Astrocyte (in vitro differentiated cells and primary cell): Measurements from ENCODE around the gene CBFA2T2. TPM values are rescaled to one million over a fixed set of nuclear protein-coding genes. Genes with fewer than 3 reads are reported as not detected.
A peak's percentile ranks its signal among the peaks of the same experiment; 100 is the strongest.

Experiments used
- DNase-seq: peaks from one replicate; pipeline ENCODE4 v3.0.0-alpha.2; 2010; ENCODE audit warnings: low read depth
- FAIRE-seq: peaks from 2 replicates; lab custom pipeline; 2011; peaks lifted over from hg19 to GRCh38; lab: Jason Lieb, UNC
- H2AFZ ChIP-seq: 2 replicates; pipeline ENCODE4 v1.6.0; 2012; ENCODE audit warnings: low read depth, low read length, inconsistent platforms
- H3K27ac ChIP-seq: 2 replicates; pipeline ENCODE4 v1.5.1; 2011; ENCODE audit warnings: low read depth, low read length, inconsistent platforms
- H3K27me3 ChIP-seq: 2 replicates; pipeline ENCODE4 v1.6.0; 2011; ENCODE audit warnings: low read length, inconsistent platforms; ENCODE audit not compliant: insufficient read depth
- H3K36me3 ChIP-seq: 2 replicates; pipeline ENCODE4 v1.5.1; 2011; ENCODE audit warnings: low read length, inconsistent platforms; ENCODE audit not compliant: insufficient read depth
- H3K4me1 ChIP-seq: 2 replicates; pipeline ENCODE4 v1.5.1; 2011; ENCODE audit warnings: low read length, inconsistent platforms; ENCODE audit not compliant: insufficient read depth
- H3K4me2 ChIP-seq: 2 replicates; pipeline ENCODE4 v1.6.0; 2012; ENCODE audit warnings: low read length, inconsistent platforms
- H3K4me3 ChIP-seq: 2 replicates; pipeline ENCODE4 v1.5.1; 2011; ENCODE audit warnings: low read depth, mild to moderate bottlenecking, low read length, inconsistent platforms; ENCODE audit not compliant: insufficient read depth
- H3K79me2 ChIP-seq: 2 replicates; pipeline ENCODE4 v1.6.0; 2012; ENCODE audit warnings: mild to moderate bottlenecking, low read length, inconsistent platforms; ENCODE audit not compliant: insufficient read depth
- H3K9ac ChIP-seq: 2 replicates; pipeline ENCODE4 v1.6.0; 2012; ENCODE audit warnings: mild to moderate bottlenecking, low read length, inconsistent platforms
- H3K9me3 ChIP-seq: 2 replicates; pipeline ENCODE4 v1.5.1; 2012; ENCODE audit warnings: low read depth, mild to moderate bottlenecking, low read length, inconsistent platforms; ENCODE audit not compliant: insufficient read depth
- H4K20me1 ChIP-seq: 2 replicates; pipeline ENCODE4 v1.6.0; 2012; ENCODE audit warnings: low read length, inconsistent platforms; ENCODE audit not compliant: insufficient read depth
- H3K27ac Mint-ChIP-seq: one replicate; pipeline ENCODE4 v1.8.0; 2021; ENCODE audit warnings: mild to moderate bottlenecking, mixed read lengths; ENCODE audit not compliant: unreplicated experiment
- H3K27me3 Mint-ChIP-seq: one replicate; pipeline ENCODE4 v1.8.0; 2021; ENCODE audit warnings: low read depth, mixed read lengths; ENCODE audit not compliant: unreplicated experiment
- H3K36me3 Mint-ChIP-seq: one replicate; pipeline ENCODE4 v1.8.0; 2021; ENCODE audit warnings: low read depth, mixed read lengths; ENCODE audit not compliant: unreplicated experiment
- H3K4me1 Mint-ChIP-seq: one replicate; pipeline ENCODE4 v1.8.0; 2021; ENCODE audit warnings: low read depth, mixed read lengths; ENCODE audit not compliant: unreplicated experiment
- H3K4me3 Mint-ChIP-seq: one replicate; pipeline ENCODE4 v1.8.0; 2021; ENCODE audit warnings: mild to moderate bottlenecking, moderate library complexity, mixed read lengths; ENCODE audit not compliant: unreplicated experiment
- H3K9me3 Mint-ChIP-seq: one replicate; pipeline ENCODE4 v1.8.0; 2021; ENCODE audit warnings: mild to moderate bottlenecking, mixed read lengths; ENCODE audit not compliant: unreplicated experiment
- CTCF ChIP-seq: IDR thresholded peaks from 2 replicates; pipeline ENCODE4 v1.5.1; 2011; ENCODE audit warnings: low read depth, mild to moderate bottlenecking, inconsistent platforms, low read length, moderate library complexity; ENCODE audit not compliant: insufficient read depth
- EZH2 ChIP-seq: IDR thresholded peaks from 2 replicates; pipeline ENCODE4 v1.6.1; 2012; ENCODE audit warnings: mild to moderate bottlenecking, low read length, inconsistent platforms; ENCODE audit not compliant: insufficient read depth
- total RNA-seq: library from RNA; stranded (reverse); gene quantifications from 2 replicates; pipeline ENCODE4 v1.2.1, GENCODE V29; 2021

The CBFA2T2 gene
- total RNA-seq, 1 donor from 2014 or later, result 14.6 TPM

DNA sequence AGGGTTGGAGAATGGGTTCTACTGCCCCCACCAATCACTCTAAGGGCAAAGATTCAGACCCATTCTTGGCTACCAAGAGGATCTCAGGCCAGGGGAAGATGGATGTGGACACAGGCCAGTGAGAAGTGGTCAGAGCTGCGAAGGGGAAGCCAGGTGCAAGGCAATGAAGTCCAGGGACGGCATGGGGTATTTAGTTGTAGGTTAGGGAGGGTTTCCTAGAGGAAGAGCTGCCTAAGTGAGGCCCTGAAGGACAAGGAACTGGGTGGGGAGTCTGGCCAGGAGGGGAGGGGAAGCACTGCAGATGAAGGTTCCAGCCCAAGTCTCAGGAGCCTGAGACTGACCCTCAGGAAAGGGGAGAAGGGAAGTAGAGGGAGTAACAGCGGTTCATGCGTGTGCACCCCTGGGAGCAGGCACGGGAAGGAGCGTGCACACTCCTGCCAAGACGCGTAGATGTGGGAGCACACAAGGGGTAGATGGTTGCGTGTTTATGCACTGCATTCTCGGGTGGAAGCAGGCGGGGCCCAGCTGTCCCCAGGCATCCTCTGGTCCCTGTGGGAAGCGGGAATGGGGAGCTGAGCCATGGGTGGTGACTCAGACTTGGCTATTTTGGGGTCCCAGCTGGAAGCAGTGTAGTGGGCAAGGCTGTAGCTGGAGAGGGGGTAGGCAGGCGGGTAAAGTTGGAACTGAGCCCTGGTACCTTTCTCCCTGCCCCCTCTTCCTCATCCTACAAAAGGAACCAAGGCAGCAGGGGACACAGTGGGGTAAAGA lies 180.2 kb downstream of the CBFA2T2 start:
- Mint-ChIP-seq H3K27ac (no peak overlapping the region), H3K27me3 (peaks cover 2% of the 10 kb centered on the region), H3K4me3 (peak overlapping the region; percentile 46), H3K4me1 (peaks cover 16% of the 10 kb centered on the region), H3K9me3 (no peaks in the 10 kb centered on the region), H3K36me3 (peaks cover 23% of the 10 kb centered on the region)
- no peak overlapping the region for H3K4me3 ChIP-seq
- no peak for DNase-seq
- H3K4me1 ChIP-seq, result peaks cover 53% of the 10 kb centered on the region
- no peaks in the 10 kb centered on the region for H3K27me3 ChIP-seq
- peaks cover 50% of the 10 kb centered on the region for H4K20me1 ChIP-seq
- no peaks in the 10 kb centered on the region for H3K9me3 ChIP-seq
- H3K27ac ChIP-seq, result no peak overlapping the region
- H3K79me2 ChIP-seq, result peaks cover 2% of the 10 kb centered on the region
- no peak overlapping the region for H3K9ac ChIP-seq
- no peak overlapping the region for H2AFZ ChIP-seq
- FAIRE-seq, result no peak
- no peaks in the 10 kb centered on the region for H3K36me3 ChIP-seq
- TF ChIP-seq EZH2 (no peak), CTCF (no peak)
- no peak overlapping the region for H3K4me2 ChIP-seq

DNA sequence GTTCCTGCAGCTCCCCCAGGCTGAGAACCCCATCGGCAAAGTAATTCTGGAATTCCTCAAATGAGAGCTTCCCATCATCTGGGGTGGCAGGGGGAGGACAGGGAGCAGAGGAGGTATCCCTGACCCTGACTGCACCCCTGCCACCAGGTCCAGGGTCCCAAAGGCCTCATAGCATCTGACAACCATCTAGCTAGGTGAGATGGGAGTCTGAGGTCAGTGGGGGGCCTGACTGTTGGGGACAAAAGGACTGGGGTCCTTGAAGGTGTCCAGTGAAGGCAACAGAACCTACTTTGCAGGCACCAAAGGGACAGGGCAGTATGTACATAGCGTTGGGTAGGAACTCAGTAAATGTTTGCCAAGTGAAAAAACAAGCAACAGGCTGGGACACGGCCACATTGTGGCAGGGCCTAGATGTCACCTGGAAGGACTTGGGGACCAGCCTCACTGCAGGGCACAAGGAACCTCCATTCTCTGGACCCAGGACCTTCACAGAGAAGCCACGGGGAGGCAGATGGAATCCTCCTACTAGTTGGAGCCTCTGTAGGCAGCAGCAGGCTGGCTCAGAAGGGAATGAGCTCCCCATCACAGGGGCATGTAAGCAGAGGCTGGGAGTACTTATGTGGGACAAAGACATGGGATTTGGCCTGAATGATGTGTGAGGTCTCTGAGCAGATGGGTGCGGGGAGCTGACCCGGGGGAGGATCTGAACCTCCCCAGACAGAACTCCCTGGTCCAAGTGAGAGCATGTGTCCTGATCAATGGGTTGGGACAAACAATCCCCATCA lies 181.0 kb downstream of the CBFA2T2 start:
- FAIRE-seq (no peak), DNase-seq (no peak)
- Mint-ChIP-seq H3K9me3 (no peaks in the 10 kb centered on the region), H3K4me3 (no peak overlapping the region), H3K27me3 (peaks cover 2% of the 10 kb centered on the region), H3K36me3 (peaks cover 23% of the 10 kb centered on the region), H3K4me1 (peaks cover 15% of the 10 kb centered on the region), H3K27ac (no peak overlapping the region)
- TF ChIP-seq CTCF (no peak), EZH2 (no peak)
- H4K20me1 ChIP-seq, result peaks cover 50% of the 10 kb centered on the region
- H3K4me2 ChIP-seq, result no peak overlapping the region
- no peak overlapping the region for H3K9ac ChIP-seq
- peaks cover 2% of the 10 kb centered on the region for H3K79me2 ChIP-seq
- H3K27ac ChIP-seq, result no peak overlapping the region
- no peaks in the 10 kb centered on the region for H3K27me3 ChIP-seq
- no peaks in the 10 kb centered on the region for H3K9me3 ChIP-seq
- H3K36me3 ChIP-seq, result no peaks in the 10 kb centered on the region
- H3K4me1 ChIP-seq, result peaks cover 56% of the 10 kb centered on the region
- H2AFZ ChIP-seq, result no peak overlapping the region
- no peak overlapping the region for H3K4me3 ChIP-seq
